Occipital lobe (tissue), 3 donors: ENCODE measurements around the gene TOPBP1. TPM values are rescaled to one million over a fixed set of nuclear protein-coding genes. Genes with fewer than 3 reads are reported as not detected.
"Not testable (repeated sequence)": the region's sequence is repeated elsewhere in the genome, so short reads cannot be mapped to it uniquely, and the experiment has no call there.

Source experiments
- DNase-seq: peaks from one replicate; lab custom pipeline; 2025; lab: John Stamatoyannopoulos, UW
- small RNA-seq: library from RNA; depleted of rRNA; stranded (forward); fragments of <200 nt; gene quantifications from one replicate; pipeline ENCODE3, GENCODE V24; 2014
- total RNA-seq: library from RNA; depleted of rRNA; stranded (reverse); fragments of >200 nt; gene quantifications from one replicate; pipeline ENCODE4 v1.2.3, GENCODE V29; 2014

TOPBP1 gene
- total RNA-seq, 1 donor from 2014 or later: 47.9 TPM

- no peak for DNase-seq
Measured at GRCh38 chr3:133572158-133573053, 89.3 kb downstream of the TOPBP1 start.

DNA sequence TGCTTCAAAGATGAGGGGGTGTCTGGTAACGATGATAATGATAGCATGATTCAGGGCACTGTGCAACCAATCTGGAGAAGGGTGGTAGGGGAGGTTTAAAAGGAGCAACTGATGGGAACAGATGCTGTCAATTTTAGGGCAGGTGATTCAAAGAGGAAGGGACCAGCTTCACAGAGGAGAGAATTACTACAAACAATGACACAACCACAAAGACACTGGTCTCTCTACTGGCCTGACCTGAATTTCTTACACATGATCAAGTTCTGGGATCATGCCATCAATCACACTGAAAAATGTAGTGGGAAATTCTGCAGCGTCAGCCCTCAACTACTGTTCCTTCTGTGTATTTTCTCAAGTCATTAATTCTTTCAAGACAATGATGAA is 90.8 kb downstream of the TOPBP1 start:
- DNase-seq: no peak

- DNase-seq: no peak
Measured at GRCh38 chr3:133570139-133570936, 91.4 kb downstream of the TOPBP1 start.

- DNase-seq: no peak
Measured at GRCh38 chr3:133568294-133569014, 93.3 kb downstream of the TOPBP1 start.

- no peak for DNase-seq
Measured at GRCh38 chr3:133563816-133564215, 97.9 kb downstream of the TOPBP1 start.

GRCh38 chr3:133563186-133563591 is 98.6 kb downstream of the TOPBP1 start:
- DNase-seq: no peak

DNA sequence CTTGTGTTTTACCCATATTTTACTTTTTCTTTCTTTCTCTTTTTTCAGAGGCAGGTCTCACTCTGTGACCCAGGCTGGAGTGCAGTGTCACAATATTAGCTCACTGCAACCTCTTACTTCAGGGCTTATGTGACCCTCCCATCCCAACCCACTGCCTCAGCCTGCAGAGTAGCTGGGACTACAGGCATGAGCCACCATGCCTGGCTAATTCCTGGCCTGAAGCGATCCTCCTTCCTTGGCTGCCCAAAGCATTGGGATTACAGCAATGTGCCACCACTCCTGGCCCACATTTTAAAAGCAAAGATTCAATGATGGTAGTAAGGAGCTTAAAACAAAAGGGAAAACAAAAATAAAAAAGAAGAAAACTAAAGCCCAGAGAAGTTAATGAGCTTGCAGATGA is 99.4 kb downstream of the TOPBP1 start:
- DNase-seq: no peak

DNA sequence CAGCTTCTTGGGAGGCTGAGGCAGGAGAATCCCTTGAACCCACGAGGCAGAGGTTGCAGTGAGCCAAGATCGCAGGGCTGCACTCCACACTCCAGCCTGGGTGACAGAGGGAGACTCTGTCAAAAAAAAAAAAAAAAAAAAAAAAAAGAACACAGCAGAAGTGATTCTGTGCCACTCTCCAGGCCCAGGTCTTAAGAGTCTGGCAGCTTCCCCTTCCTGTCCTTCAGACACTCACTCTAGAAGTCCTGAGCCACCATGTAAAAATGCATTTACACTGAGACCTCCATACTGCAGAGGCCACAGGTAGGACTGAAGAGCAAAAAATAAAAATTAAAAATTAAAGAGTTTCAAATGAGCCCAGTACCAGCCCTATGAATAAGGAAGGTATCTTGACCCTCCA is 100.1 kb downstream of the TOPBP1 start:
- no peak for DNase-seq

DNA sequence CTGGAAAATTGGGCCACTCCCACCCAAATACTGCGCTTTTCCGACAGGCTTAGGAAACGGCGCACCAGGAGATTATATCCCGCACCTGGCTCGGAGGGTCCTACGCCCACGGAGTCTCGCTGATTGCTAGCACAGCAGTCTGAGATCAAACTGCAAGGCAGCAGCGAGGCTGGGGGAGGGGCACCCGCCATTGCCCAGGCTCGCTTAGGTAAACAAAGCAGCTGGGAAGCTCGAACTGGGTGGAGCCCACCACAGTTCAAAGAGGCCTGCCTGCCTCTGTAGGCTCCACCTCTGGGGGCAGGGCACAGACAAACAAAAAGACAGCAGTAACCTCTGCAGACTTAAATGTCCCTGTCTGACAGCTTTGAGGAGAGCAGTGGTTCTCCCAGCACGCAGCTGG is 110.2 kb downstream of the TOPBP1 start:
- not testable (repeated sequence) for DNase-seq

Small RNAs within 50 kb of the gene (small RNA-seq; reads per million reads assigned to genes)
- not detected for gene RF00438
- gene RNA5SP140: not detected
- not detected for gene RNU6-678P

Other genes starting within 250 kb of the TOPBP1 start
- 117 TPM for gene CDV3, start 88.3 kb downstream of the TOPBP1 start, total RNA-seq
- 2.5 TPM for gene TF, start 84.5 kb upstream of the TOPBP1 start, total RNA-seq
- gene SRPRB, start 143.9 kb upstream of the TOPBP1 start, total RNA-seq: 32.8 TPM
- 52.6 TPM for gene RAB6B, start 233.9 kb upstream of the TOPBP1 start, total RNA-seq